Measurements from ENCODE around the gene TRMT10A.

DNA sequence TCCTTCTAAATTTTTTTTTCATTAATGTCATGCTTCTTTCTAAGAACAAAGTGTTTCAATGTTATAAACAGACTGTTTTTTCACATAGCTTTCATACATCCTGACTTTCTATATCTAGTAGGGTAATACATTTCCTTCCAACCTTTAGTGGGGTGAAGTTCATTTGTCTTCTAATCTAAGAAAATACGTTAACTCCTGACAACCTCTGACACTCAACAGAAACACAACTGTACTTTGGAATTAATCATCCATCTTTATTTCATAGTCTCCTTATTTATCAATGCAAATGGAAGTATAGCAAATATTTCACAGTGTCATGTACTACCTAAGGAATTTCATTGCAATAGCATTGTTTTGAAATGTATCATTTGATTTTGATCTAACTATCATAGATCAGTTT, 8.0 kb upstream of the TRMT10A start:
- no peak for TF ChIP-seq POLR2A (IDR thresholded peaks at IDR 0.05)
- TF ChIP-seq, protein P1, sequence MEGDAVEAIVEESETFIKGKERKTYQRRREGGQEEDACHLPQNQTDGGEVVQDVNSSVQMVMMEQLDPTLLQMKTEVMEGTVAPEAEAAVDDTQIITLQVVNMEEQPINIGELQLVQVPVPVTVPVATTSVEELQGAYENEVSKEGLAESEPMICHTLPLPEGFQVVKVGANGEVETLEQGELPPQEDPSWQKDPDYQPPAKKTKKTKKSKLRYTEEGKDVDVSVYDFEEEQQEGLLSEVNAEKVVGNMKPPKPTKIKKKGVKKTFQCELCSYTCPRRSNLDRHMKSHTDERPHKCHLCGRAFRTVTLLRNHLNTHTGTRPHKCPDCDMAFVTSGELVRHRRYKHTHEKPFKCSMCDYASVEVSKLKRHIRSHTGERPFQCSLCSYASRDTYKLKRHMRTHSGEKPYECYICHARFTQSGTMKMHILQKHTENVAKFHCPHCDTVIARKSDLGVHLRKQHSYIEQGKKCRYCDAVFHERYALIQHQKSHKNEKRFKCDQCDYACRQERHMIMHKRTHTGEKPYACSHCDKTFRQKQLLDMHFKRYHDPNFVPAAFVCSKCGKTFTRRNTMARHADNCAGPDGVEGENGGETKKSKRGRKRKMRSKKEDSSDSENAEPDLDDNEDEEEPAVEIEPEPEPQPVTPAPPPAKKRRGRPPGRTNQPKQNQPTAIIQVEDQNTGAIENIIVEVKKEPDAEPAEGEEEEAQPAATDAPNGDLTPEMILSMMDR (IDR thresholded peaks at IDR 0.05): no peak

Data from thyroid gland (tissue), 4 donors.